Choroid plexus epithelial cell (primary cell): Measurements from ENCODE around the gene CAPN7.

Source experiments
- DNase-seq: peaks from one replicate; pipeline ENCODE4 v3.0.0-alpha.2; 2010; ENCODE audit warnings: low read depth
- H3K4me3 ChIP-seq: 2 replicates; pipeline ENCODE4 v1.5.1; 2011; ENCODE audit warnings: low read depth, mild to moderate bottlenecking, control low read depth, low read length, moderate library complexity
- CTCF ChIP-seq: conservative IDR thresholded peaks from 2 replicates; pipeline ENCODE4 v1.5.1; 2011; ENCODE audit warnings: low read depth, mild to moderate bottlenecking, control low read depth, inconsistent platforms, low read length, moderate library complexity

CAPN7 gene

GRCh38 chr3:15301761-15302160 is 95.7 kb downstream of the CAPN7 start:
- DNase-seq = no peak
- TF ChIP-seq CTCF = no peak
- no peak overlapping the region for H3K4me3 ChIP-seq
